Activated T-helper 1 cell treated with anti-CD3 and anti-CD28 coated beads, Interleukin-2, amount 50 U/mL, for 16 hours (primary cell): ENCODE data around the gene INO80B.

Source experiments
- DNase-seq, 2 donors: peaks; one replicate each; pipeline ENCODE4 v3.0.0-alpha.2; 2020; ENCODE audit warnings: low read depth in 1 of 2, low spot score in 1 of 2

The INO80B gene

GRCh38 chr2:74501335-74502071 is 46.6 kb downstream of the INO80B start:
- DNase-seq = no peak

GRCh38 chr2:74502147-74502719 is 47.3 kb downstream of the INO80B start:
- DNase-seq = no peak

DNA sequence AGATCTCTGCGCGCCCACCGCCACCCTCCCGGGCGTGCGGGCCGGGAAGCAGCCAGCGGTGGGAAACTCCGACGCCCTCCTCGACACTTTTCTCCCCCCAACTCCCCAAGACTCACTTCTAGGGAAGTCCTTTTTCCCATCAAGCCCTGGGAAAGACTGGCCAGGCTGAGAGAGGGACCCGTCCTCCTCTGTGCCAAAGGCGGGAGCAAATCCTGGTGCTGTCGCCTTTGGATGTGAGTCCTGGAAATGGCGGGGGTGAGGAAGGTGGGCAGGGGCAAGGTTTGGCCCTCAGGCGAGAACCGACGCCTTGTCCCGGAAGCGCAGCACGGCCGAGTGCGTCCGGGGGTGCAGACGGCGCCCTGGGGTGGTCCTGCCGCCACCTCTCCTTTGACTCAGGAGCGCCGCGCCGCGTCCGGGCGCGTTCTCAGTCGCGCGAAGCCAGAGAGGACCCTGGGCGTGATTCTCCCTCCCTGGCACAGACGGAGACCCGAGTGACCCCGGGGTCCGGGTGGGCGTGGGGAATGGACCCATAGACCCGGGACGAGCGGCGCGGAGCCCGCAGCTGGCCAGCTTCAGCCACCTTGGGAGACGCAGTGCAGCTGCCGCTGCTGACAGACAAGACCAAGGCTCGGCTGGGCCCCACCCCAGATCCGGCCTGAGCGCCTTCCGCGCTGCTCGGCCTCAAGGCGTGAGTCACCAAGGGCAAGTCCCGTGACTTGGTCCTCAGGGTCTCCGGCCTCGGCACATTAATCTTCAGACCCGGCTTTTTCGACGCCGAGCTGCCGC is 48.0 kb downstream of the INO80B start:
- DNase-seq = no peak

DNA sequence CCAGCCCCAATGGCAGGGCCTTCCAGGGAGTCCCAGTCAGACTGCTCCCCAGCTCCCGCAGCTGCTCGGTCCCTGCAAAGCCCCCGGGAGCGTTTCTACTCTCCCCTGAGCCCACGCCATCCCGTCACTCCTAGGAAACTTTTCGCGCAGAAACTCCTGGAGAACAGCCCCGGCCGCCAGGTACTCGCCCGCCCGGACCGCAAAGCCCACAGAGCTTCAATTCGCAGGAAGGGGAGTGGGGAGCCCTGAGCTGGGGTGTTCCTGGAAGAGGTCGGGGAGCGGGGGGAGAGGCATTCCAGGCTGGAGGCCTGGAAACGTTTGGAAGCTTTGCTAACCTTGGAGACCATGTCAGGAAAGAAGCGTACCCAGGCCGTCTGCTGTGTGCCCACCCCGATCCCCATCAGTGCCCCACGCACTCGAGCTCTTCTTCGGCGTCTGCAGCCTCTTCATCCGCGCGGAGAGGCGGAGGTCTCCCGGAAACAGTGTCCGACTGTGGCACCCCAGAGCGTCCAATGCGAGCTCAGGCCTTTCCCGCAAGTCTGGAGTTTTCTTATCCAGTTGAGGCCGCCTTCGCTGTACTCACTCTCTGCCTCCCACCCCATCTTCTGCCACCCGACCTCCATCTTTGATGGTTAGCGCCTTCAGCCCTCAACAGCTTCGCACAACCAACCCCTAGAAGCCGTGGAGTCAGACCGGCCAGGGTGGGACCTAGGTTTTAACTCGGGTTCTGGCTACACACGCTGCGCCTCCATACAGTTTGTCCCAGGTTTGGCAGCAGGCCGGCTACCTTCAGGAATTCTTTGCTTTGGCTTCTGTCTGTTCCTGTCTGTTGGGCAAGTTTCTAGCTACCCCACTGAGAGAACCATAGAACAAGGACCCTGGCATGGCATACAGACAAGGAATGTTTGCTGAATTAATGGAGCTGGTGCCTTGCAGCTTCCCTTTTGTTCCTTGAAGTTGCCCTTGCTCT is 48.9 kb downstream of the INO80B start:
- DNase-seq = no peak

DNA sequence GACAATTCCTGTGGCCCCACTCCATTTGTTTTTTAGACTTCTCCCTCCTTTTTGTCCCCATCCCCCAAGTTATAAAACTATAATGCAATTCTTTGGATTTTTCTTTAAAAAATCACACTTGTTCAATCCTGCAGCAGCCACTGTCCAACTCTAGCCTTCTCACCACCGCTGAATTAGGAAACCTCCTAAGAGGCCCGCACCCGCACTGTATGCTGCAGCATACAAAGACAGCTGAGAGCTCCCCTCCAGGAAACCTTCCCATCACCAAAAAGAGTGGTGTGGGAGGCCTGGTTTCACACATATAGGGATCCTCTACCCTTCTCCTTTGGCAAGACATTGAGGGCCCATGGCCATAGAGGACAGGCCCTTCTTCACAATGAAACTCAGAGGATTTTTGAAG is 49.7 kb downstream of the INO80B start:
- DNase-seq = no peak

GRCh38 chr2:74505448-74506246 is 50.8 kb downstream of the INO80B start:
- no peak for DNase-seq

DNA sequence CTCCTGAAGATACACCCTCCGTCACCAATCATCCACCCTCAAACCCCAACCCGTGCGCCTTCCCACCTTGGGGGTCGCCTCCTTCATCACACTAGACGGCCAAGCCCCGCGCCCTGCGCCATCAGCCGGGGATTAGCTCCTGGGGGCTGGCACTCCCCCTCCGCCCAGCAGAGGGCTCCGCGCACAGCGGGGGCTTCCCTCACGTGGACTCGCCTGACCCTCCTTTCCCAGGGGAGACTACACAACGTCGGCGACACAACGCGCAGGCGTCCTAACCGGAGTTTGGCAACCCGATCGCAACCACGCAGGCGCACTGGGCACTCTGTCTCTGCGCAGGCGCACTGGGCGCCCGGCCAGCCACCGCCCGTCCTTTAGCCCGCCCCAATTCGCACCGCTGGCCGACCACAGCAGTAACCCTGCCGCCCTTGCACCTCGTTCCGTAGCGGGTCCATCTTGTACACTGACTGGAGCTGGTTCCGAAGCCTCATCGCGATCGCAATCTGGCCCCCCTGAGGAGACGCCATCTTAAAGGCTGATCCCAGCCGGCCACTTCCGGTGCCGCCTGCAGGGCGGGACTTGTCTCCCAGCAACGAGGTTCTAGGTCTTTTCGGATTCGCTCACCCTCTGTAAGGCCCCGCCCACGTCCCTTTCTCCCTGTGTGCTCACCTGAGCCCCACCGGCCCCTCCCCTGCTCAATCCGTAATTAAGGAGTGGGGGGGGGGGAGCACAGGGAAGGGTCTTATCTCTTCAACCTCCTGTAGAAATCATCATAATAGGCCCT is 52.4 kb downstream of the INO80B start, which contains the start of gene PCGF1:
PCGF1 (minus strand) TSS at position 551 of the 781 bp plus-strand sequence; CDS start at position 524, 27 bp downstream.
- peak; percentile 95 to 98 for DNase-seq
